Midbrain (tissue), 1 donor: ENCODE data around the gene METRN.

Source experiments
- DNase-seq: peaks from one replicate; lab custom pipeline; 2025; lab: John Stamatoyannopoulos, UW

The METRN gene

GRCh38 chr16:677316-678190 lies 37.4 kb upstream of the METRN start:
- DNase-seq, result no peak

DNA sequence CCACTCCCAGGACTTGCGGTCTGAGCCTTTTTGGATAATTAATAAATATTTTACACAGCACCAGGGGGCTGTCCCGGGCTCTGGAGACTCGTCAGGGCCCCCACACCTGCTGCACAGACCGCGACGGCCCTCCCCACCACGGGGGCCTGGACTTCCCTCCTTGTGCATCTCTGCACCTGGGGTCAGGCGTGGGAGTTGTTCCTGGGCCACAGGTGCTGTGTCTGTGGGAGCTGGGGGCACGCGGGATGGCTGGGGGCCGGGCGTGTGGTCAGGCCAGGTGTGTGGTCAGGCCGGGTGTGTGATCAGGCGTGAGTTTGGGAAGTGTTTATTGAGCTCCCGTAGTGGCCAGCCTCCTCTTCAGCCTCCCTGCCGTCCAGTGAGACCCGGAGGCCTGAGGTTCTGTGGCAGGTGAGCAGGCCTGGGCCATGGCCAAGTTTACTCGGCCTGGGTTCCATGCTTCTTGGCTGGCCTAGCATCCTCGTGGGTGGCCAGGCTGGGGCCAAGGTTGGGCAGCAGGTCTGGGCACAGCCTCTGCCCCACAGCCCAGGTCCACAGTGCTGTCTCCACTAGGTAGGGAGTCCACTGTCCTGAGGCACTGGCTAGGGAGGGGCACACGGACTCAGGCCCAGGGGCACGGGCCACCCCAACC lies 36.6 kb upstream of the METRN start:
- no peak for DNase-seq

DNA sequence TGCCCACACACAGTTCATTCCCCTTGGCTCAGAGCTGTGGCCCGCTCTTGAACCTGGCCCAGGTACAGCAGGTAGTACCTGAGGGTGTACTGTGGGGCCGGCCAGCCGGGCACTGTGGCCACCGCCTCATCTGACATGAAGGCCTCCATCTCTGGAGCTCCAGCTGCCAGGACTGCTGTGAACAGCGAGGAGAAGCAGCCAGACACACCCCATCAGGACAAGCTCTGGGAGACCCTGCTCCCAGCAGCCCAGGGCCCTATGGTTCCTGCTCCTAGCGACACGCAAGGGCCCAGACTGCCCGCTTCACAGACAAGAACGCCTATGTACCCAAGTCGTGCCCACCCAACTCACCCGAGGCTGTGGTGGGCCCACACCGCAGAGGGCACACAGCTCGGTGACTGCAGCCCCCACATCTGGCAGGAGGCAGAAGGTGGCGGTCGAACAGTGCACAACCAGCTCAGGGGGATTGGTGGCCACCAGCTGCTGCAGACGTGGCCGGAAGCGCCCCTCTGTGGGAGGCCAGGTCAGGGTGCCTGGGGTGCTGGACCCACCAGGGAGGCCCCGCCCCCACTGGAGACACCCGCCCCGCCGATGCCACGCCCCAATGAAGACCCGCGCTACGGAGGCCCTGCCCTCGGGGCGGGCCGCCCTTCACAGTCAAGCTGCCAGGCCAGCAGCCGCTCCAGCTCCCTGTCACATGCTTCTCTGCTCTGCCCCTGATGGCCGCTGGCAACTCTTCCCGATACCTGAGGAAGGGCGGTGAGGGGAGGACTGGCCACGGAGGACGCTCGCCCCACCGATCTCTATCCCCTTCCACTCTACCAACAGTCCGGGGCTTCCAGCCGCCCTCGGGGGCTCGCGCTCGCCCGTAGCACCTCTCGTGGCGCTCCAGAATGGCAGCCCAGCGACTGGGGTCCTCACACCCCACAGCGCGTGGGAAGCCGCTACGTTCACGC lies 35.8 kb upstream of the METRN start:
- peak; percentile 51 for DNase-seq

DNA sequence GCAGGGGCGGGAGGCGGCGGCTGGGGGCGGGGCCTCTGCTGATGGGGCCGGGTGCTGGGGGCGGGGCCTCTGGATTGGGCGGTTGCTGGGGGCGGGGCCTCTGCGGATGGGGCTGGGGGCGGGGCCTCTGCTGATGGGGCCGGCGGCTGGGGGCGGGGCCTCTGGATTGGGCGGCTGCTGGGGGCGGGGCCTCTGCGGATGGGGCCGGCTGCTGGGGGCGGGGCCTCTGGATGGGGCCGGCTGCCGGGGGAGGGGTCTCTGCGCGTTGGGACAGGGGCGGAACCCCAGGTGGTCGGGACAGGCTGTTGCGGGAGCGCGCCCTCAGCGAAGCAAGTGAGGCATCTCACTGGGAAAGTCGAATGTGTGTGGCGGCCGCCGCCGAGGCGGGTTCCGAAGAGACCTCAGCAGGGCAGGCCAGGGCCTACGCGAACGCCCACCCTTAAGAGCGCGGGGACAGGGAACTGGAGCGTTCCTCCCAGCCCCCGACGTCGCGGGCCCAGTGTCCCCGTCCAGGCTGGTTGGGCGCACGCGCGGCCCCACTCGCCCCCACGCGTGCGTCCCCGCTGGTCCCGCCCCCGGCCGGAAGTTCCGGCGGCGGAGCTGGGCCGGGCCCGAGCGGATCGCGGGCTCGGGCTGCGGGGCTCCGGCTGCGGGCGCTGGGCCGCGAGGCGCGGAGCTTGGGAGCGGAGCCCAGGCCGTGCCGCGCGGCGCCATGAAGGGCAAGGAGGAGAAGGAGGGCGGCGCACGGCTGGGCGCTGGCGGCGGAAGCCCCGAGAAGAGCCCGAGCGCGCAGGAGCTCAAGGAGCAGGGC lies 34.9 kb upstream of the METRN start, which contains the start of gene STUB1:
Gene STUB1, plus strand, starts transcription at position 597 of the 811 bp plus-strand sequence. Its CDS starts 116 bp downstream, at position 713.
- peak; percentile 84 for DNase-seq

DNA sequence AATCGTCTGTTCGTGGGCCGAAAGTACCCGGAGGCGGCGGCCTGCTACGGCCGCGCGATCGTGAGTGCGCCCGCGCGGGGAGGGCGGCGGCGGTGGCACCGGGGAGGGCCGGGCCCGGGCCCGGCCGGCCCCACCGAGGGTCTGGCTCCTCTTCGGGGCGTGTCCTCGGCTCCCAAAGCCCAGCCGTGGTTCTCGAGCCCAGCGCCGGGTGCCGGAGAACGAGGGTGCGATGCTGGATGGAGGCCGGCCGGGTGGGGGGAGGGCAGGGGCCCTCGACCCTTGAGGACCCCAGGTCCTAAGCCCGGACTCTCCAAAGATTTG lies 34.3 kb upstream of the METRN start:
- DNase-seq, result no peak

DNA sequence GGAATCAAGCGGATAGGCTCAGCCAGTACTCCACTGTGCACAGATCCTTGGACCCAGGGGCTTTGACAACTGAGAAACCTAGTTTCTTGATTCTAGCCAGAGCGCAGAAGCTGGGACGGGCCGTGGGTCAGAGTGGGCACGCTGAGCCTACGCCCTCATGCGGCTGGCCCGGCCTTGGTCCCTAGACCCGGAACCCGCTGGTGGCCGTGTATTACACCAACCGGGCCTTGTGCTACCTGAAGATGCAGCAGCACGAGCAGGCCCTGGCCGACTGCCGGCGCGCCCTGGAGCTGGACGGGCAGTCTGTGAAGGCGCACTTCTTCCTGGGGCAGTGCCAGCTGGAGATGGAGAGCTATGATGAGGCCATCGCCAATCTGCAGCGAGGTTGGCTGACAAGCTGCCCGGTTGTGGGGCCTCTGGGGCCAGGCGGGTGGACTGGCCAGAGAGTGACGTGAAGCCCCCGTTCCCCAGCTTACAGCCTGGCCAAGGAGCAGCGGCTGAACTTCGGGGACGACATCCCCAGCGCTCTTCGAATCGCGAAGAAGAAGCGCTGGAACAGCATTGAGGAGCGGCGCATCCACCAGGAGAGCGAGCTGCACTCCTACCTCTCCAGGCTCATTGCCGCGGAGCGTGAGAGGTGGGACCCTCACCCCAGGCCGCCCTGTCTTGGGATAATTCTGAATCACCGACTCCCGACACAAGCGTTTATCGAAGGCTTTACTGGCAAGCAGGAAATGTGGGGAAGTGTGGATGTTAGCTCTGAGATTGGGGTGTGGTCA lies 33.8 kb upstream of the METRN start:
- DNase-seq, result no peak

DNA sequence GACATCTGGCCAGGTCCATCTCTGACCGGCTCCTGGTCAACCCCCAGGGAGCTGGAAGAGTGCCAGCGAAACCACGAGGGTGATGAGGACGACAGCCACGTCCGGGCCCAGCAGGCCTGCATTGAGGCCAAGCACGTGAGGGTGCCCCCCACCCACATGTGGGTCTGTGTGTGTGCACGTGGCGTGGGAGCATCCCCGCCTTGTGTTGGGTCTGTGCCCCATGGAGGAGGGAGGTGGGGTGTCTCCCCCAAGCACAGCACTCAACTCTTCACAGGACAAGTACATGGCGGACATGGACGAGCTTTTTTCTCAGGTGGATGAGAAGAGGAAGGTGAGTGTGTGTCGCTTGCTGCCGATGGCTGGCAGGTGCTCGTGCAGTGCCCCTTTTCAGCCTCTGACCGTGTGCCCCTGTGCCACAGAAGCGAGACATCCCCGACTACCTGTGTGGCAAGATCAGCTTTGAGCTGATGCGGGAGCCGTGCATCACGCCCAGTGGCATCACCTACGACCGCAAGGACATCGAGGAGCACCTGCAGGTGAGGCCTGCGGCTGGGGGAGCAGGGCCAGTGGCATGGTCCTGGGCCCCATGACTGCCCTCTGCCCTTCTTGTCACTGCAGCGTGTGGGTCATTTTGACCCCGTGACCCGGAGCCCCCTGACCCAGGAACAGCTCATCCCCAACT lies 33.0 kb upstream of the METRN start:
- no peak for DNase-seq

- DNase-seq, result no peak
Measured at GRCh38 chr16:682493-683395, 32.2 kb upstream of the METRN start.

DNA sequence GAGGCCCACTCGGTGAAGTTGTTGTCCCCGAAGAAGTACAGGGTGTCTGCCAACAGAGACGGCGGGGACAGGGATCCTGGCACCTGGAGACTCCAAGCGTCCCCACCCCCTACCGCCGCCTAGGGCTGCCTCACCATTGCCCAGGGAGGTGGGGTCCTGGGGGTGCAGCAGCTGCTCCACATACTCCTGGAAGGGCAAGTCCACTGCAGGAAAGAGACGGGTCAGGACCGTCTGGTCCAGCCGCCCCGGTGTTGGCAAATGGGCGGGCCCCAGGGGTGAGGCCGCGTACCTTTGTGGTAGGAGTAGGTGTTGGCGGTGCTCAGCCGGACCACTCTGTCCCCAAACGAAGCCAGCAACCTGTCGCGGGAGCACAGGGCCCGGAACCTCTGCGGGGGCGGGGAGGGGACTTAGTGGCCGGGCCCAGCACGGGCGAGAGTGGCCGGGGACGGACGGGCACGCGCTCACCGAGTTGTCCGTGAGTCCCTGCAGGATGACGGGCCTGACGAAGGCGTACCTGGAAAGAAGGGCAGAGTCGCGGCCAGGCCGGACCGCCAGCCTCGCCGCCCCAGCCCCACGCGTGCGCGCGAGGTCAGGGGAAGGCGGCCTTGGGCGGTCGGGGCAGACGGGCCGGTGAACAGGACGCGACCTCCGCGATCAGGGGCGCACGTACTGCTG lies 31.4 kb upstream of the METRN start:
- no peak for DNase-seq

DNA sequence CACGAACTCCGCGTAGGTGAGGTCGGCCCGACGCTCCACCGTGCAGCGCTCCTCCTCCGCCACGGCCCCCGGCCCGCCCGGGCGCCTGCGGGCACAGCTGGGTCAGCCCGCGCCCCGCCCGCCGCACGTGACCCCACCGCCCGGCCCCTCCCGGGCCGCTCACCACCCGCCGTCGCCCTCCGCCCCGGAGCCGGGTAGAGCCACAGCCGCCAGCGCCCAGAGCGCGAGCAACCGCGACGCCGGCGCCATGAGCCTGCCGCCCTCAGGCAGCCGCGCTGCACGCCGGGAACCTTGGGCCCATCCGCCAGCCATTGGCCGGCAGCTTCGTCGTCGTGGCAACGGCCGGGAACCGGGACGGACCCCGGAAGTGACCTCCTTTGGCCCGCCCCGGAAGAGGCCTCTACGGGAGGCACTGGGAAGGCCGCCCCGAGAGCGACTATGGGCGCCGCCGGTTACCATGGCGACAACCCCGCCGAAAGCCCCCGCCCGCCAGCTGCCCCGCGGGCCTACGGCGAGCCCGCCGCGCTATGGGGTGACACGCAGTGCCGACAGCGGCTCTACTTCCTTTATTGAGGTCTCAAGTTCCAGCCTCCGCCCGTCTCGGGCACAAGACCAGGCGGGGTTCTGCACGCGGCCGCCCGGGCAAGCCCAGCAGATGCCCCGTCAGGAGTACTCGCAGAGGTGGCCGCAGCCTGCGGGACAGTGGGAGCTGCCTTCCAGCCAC lies 30.7 kb upstream of the METRN start, which contains the start of gene JMJD8:
Gene JMJD8, minus strand, starts transcription at position 264 of the 724 bp plus-strand sequence. Its CDS starts 15 bp downstream, at position 249.
- peak; percentile 97 for DNase-seq

GRCh38 chr16:684961-685696 lies 29.8 kb upstream of the METRN start:
- no peak for DNase-seq

DNA sequence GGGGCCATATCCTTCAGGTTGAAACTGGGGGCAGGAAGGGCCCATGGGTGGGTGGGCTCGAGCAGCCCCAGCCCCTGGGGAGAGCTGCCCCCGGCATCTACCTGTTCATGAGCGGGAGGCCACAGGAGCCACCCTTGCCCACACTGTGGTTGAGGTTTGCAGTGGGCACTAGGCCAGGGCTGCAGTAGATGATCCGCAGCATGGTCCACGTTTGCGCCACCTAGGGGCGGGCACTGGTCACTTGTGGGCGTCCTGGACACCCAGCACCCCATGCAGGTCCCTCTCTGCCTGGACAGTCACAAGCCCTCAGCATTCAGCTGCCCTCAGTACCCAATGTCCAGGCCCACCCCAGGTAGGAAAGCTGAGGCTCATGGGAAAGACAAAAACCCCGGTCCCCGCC lies 29.0 kb upstream of the METRN start:
- DNase-seq, result no peak

- no peak for DNase-seq
Measured at GRCh38 chr16:686459-687260, 28.3 kb upstream of the METRN start.

- no peak for DNase-seq
Measured at GRCh38 chr16:687499-687898, 27.4 kb upstream of the METRN start.

DNA sequence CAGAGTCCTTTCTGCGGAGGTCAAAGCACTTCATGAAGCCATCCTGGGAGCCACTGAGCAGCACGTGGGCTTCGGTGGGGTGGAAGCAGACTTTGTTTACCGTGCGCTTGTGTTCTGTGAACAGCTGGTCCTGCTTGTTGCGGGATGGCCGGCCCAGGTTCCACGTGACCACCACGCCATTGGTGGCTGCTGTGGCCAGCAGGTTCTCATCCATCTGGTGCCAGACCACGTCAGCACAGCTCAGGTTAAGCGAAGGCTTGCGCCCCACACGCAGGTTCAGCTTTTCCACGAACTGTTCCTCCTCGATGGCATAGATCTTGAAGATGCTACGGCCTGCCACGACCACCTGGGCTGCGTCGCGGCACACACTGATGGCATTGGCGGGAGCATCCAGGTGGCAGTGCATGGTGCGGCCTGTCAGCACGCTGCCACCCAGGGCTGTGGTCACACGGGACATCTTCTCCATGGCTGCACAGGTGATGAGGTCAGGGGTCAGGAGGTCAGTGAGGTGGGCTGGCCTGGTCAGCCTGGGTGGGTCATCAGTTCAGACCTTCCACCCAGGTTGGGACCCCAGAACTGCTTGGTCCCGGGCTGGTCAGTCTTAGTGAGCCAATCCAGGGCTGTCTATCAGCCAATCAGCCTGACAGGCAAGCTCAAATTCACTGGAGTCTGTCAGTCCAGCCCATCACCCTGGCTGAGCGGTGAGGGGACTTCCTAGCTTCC lies 25.6 kb upstream of the METRN start:
- no peak for DNase-seq
